ENCODE results near the gene TMEM273.

TMEM273 gene

GRCh38 chr10:49139846-49140195 is 48.4 kb downstream of the TMEM273 start:
- TF ChIP-seq GATA2 (IDR thresholded peaks at IDR 0.05; ENCODE audit: low read depth, low read length): no peak
- no peak for TF ChIP-seq GATA3 (IDR thresholded peaks at IDR 0.05; ENCODE audit: low read depth, low read length)

GRCh38 chr10:49139028-49139845 is 49.0 kb downstream of the TMEM273 start:
- TF ChIP-seq GATA2 (IDR thresholded peaks at IDR 0.05; ENCODE audit: low read depth, low read length): no peak
- TF ChIP-seq GATA3 (IDR thresholded peaks at IDR 0.05; ENCODE audit: low read depth, low read length): no peak

GRCh38 chr10:49138361-49138891 is 49.8 kb downstream of the TMEM273 start:
- TF ChIP-seq GATA3 (IDR thresholded peaks at IDR 0.05; ENCODE audit: low read depth, low read length) (no peak), GATA2 (IDR thresholded peaks at IDR 0.05; ENCODE audit: low read depth, low read length) (no peak)

- no peak for TF ChIP-seq GATA2 (IDR thresholded peaks at IDR 0.05; ENCODE audit: low read depth, low read length)
- TF ChIP-seq GATA3 (IDR thresholded peaks at IDR 0.05; ENCODE audit: low read depth, low read length): no peak
Observed at GRCh38 chr10:49136525-49136924, 51.7 kb downstream of the TMEM273 start.

GRCh38 chr10:49135575-49136313 is 52.4 kb downstream of the TMEM273 start:
- TF ChIP-seq GATA2 (IDR thresholded peaks at IDR 0.05; ENCODE audit: low read depth, low read length): no peak
- TF ChIP-seq GATA3 (IDR thresholded peaks at IDR 0.05; ENCODE audit: low read depth, low read length): no peak

- TF ChIP-seq GATA3 (IDR thresholded peaks at IDR 0.05; ENCODE audit: low read depth, low read length) (no peak), GATA2 (IDR thresholded peaks at IDR 0.05; ENCODE audit: low read depth, low read length) (no peak)
Observed at GRCh38 chr10:49134327-49134726, 53.9 kb downstream of the TMEM273 start.

- TF ChIP-seq GATA3 (IDR thresholded peaks at IDR 0.05; ENCODE audit: low read depth, low read length) (no peak), GATA2 (IDR thresholded peaks at IDR 0.05; ENCODE audit: low read depth, low read length) (no peak)
Observed at GRCh38 chr10:49133706-49134248, 54.4 kb downstream of the TMEM273 start, which contains the start of gene FAM170B. Gene FAM170B (minus strand): TSS chr10:49134021. CDS start chr10:49133918, 103 bp downstream.

GRCh38 chr10:49132362-49132737 is 55.8 kb downstream of the TMEM273 start:
- TF ChIP-seq GATA3 (IDR thresholded peaks at IDR 0.05; ENCODE audit: low read depth, low read length) (no peak), GATA2 (IDR thresholded peaks at IDR 0.05; ENCODE audit: low read depth, low read length) (no peak)

- TF ChIP-seq GATA2 (IDR thresholded peaks at IDR 0.05; ENCODE audit: low read depth, low read length) (no peak), GATA3 (IDR thresholded peaks at IDR 0.05; ENCODE audit: low read depth, low read length) (no peak)
Observed at GRCh38 chr10:49131507-49132361, 56.5 kb downstream of the TMEM273 start.

GRCh38 chr10:49129376-49129775 is 58.8 kb downstream of the TMEM273 start:
- TF ChIP-seq GATA3 (IDR thresholded peaks at IDR 0.05; ENCODE audit: low read depth, low read length): no peak
- no peak for TF ChIP-seq GATA2 (IDR thresholded peaks at IDR 0.05; ENCODE audit: low read depth, low read length)

GRCh38 chr10:49128854-49129253 is 59.3 kb downstream of the TMEM273 start:
- no peak for TF ChIP-seq GATA2 (IDR thresholded peaks at IDR 0.05; ENCODE audit: low read depth, low read length)
- TF ChIP-seq GATA3 (IDR thresholded peaks at IDR 0.05; ENCODE audit: low read depth, low read length): no peak

- TF ChIP-seq GATA3 (IDR thresholded peaks at IDR 0.05; ENCODE audit: low read depth, low read length) (no peak), GATA2 (IDR thresholded peaks at IDR 0.05; ENCODE audit: low read depth, low read length) (no peak)
Observed at GRCh38 chr10:49123981-49124950, 63.9 kb downstream of the TMEM273 start.

Data from SH-SY5Y (cell line).